Glutamatergic neuron (in vitro differentiated cells): ENCODE results near the gene LRRC30. TPM values are rescaled to one million over a fixed set of nuclear protein-coding genes. Genes with fewer than 3 reads are reported as not detected.

Experiments
- DNase-seq: peaks from one replicate; pipeline ENCODE4 v3.0.0; 2022
- H3K27ac Mint-ChIP-seq: one replicate; pipeline ENCODE4 v1.8.0; 2020; ENCODE audit warnings: mild to moderate bottlenecking, mixed read lengths, inconsistent platforms; ENCODE audit not compliant: unreplicated experiment
- H3K27me3 Mint-ChIP-seq: one replicate; pipeline ENCODE4 v1.8.0; 2020; ENCODE audit warnings: mild to moderate bottlenecking, moderate library complexity, mixed read lengths, inconsistent platforms; ENCODE audit not compliant: unreplicated experiment
- H3K36me3 Mint-ChIP-seq: one replicate; pipeline ENCODE4 v1.8.0; 2020; ENCODE audit warnings: mild to moderate bottlenecking, mixed read lengths, inconsistent platforms; ENCODE audit not compliant: unreplicated experiment
- H3K4me1 Mint-ChIP-seq: one replicate; pipeline ENCODE4 v1.8.0; 2020; ENCODE audit warnings: mild to moderate bottlenecking, low read depth, mixed read lengths, inconsistent platforms; ENCODE audit not compliant: unreplicated experiment
- H3K4me3 Mint-ChIP-seq: one replicate; pipeline ENCODE4 v1.8.0; 2020; ENCODE audit warnings: mild to moderate bottlenecking, mixed read lengths, inconsistent platforms; ENCODE audit not compliant: unreplicated experiment
- H3K9me3 Mint-ChIP-seq: one replicate; pipeline ENCODE4 v1.8.0; 2020; ENCODE audit warnings: mild to moderate bottlenecking, moderate library complexity, mixed read lengths, inconsistent platforms; ENCODE audit not compliant: unreplicated experiment
- total RNA-seq: library from RNA; stranded (reverse); fragmentation: NEBNext Ultra II Directional; extraction: Animal tissue kit (Norgen Biotek cat#: 25700); gene quantifications from one replicate; pipeline ENCODE4 v1.2.1, GENCODE V29; 2021; ENCODE audit not compliant: unreplicated experiment
- TF ChIP-seq, protein P1 (sequence below): fragments of 200-600 bp; sonication (generic); IDR thresholded peaks from one replicate; pipeline ENCODE4 v1.5.0; 2021; ENCODE audit not compliant: partially characterized antibody, unreplicated experiment

LRRC30 gene
- total RNA-seq, 1 donor from 2014 or later, result not detected

DNA sequence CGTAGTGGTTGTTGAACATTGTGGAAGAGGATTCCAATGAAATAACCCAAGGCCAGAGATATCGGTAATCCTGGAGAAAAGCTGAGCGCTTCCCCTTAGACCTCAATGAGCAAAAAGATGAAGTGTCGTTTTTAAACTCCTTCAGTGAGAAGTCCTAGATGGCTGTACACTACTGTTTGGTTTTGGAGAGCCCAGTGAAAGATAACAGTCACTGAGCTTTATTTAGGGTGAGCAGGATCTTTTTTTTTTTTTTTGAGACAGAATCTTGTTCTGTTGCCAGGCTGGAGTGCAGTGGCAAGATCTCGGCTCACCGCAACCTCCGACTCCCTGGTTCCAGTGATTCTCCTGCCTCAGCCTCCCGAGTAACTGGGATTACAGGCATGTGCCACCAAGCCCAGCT, 24.2 kb downstream of the LRRC30 start:
- Mint-ChIP-seq H3K4me3 (no peak overlapping the region), H3K27ac (no peak overlapping the region), H3K9me3 (no peaks in the 10 kb centered on the region), H3K4me1 (no peaks in the 10 kb centered on the region), H3K36me3 (no peaks in the 10 kb centered on the region), H3K27me3 (peaks cover 4% of the 10 kb centered on the region)
- DNase-seq, result no peak
- TF ChIP-seq, protein P1, sequence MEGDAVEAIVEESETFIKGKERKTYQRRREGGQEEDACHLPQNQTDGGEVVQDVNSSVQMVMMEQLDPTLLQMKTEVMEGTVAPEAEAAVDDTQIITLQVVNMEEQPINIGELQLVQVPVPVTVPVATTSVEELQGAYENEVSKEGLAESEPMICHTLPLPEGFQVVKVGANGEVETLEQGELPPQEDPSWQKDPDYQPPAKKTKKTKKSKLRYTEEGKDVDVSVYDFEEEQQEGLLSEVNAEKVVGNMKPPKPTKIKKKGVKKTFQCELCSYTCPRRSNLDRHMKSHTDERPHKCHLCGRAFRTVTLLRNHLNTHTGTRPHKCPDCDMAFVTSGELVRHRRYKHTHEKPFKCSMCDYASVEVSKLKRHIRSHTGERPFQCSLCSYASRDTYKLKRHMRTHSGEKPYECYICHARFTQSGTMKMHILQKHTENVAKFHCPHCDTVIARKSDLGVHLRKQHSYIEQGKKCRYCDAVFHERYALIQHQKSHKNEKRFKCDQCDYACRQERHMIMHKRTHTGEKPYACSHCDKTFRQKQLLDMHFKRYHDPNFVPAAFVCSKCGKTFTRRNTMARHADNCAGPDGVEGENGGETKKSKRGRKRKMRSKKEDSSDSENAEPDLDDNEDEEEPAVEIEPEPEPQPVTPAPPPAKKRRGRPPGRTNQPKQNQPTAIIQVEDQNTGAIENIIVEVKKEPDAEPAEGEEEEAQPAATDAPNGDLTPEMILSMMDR, result no peak

DNA sequence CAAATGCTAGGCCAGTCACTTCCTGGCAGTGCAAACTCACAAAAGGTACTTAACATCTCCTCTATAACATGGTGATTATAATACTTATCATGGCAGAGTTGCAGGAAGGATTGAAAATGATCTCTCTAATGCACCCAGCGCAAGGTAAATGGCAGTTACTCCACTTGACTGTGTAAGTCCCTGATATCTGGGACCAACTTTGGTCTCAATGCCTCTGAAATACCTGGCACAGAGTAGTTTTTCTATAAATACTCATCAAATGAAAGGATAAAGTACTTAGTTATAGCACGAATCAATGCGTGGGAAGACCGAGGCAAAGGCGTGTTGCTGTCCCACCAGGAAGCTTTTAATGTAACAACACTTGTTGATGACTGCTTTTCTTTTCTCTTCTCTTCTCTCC, 24.8 kb downstream of the LRRC30 start:
- no peak for DNase-seq
- Mint-ChIP-seq H3K27ac (no peak overlapping the region), H3K36me3 (no peaks in the 10 kb centered on the region), H3K4me1 (no peaks in the 10 kb centered on the region), H3K27me3 (peaks cover 4% of the 10 kb centered on the region), H3K9me3 (no peaks in the 10 kb centered on the region), H3K4me3 (no peak overlapping the region)
- TF ChIP-seq, protein P1, result no peak

DNA sequence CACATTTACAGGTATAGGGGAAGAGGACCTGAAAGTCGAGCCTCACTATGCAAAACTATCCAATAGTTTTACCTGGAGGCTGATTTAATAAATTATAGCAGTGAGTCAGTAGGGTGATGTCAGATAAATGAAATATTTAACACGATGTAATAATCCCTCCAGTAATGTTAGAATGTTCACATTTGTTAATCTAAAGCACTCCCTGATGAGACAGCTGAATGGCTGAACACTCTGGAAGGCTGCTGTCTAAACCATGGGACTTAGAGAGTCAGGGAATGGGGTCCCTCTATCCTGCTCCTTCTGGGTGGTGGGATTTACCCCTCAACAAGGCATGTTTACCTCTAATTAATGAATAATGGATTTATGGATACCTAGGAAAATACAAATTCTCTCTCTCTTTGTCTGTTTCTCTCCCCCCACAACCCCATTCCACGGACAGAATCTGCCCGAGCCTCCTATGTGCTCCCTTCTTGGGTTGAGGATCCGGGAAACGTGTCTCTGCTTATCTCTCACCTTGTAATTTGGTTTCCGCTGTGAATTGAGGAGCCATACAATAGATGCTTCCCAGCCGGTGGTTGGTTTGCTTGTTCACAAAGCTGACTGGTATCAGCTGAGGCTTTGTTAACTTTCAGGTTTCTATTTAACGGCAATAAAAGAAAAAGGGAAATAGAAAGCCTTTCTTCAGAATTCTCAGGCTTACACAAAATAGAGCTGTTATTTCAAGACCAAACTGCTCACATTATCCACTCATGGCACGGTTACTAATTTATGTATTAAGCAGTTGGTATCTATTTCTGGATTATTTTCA, 25.9 kb downstream of the LRRC30 start:
- no peak overlapping the region for H3K4me3 Mint-ChIP-seq
- TF ChIP-seq, protein P1, result no peak
- peaks cover 4% of the 10 kb centered on the region for H3K27me3 Mint-ChIP-seq
- H3K9me3 Mint-ChIP-seq, result no peaks in the 10 kb centered on the region
- DNase-seq, result no peak
- H3K4me1 Mint-ChIP-seq, result no peaks in the 10 kb centered on the region
- H3K36me3 Mint-ChIP-seq, result no peaks in the 10 kb centered on the region
- no peak overlapping the region for H3K27ac Mint-ChIP-seq

DNA sequence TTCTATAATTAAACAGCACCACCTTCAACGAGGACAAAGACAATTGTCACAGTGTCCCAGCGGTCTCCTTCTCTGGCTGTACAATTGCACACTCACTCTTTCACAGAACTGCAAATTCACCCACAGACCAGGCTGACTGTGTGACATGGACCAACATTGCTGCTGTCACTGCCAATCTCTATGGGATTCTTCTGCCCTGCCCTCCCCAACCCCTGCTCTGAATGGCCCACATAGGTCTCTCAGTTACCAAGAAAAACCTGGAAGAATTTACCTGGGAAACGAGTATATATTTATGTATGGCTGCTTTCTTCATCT, 26.5 kb downstream of the LRRC30 start:
- no peak for DNase-seq
- Mint-ChIP-seq H3K4me1 (no peaks in the 10 kb centered on the region), H3K27me3 (peaks cover 4% of the 10 kb centered on the region), H3K27ac (no peak overlapping the region), H3K9me3 (no peaks in the 10 kb centered on the region), H3K4me3 (no peak overlapping the region), H3K36me3 (no peaks in the 10 kb centered on the region)
- TF ChIP-seq, protein P1, result no peak

DNA sequence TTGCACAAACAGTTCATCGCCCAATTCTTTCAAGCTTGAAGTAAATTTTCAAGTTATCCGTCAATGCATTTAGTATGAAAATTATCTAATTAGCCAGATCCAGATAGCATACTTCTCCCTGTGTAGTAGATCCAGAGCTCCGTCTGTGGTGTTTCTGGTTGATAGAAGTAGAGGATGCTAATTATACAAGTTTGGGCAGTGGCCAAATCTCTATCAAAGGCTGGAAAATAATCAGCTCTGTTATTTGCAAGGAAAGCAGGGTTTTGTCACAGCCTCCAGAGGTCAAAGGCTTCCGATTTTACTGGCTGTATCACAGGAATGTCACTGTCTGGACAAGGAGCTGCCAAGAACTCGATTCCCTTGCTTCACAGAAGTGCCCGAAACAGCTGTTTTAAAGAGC, 28.6 kb downstream of the LRRC30 start:
- H3K27ac Mint-ChIP-seq, result no peak overlapping the region
- no peak for DNase-seq
- H3K9me3 Mint-ChIP-seq, result no peaks in the 10 kb centered on the region
- TF ChIP-seq, protein P1, result no peak
- H3K27me3 Mint-ChIP-seq, result peaks cover 6% of the 10 kb centered on the region
- H3K4me3 Mint-ChIP-seq, result no peak overlapping the region
- peaks cover 5% of the 10 kb centered on the region for H3K4me1 Mint-ChIP-seq
- H3K36me3 Mint-ChIP-seq, result peaks cover 3% of the 10 kb centered on the region
